H1 (cell line): ENCODE data around the gene FASN. TPM values are rescaled to one million over a fixed set of nuclear protein-coding genes. Genes with fewer than 3 reads are reported as not detected.
"Not testable (repeated sequence)": the region's sequence is repeated elsewhere in the genome, so short reads cannot be mapped to it uniquely, and the experiment has no call there.

Experiments used
- CTCF ChIA-PET: fragments of 300-600 bp; sonication (Branson Sonifier 250); formaldehyde crosslinking; loops from one replicate; lab custom pipeline; 2021; ENCODE audit not compliant: partially characterized antibody; lab: Charles Lee
- POLR2A ChIA-PET: fragments of 300-600 bp; sonication (Branson Sonifier 250); formaldehyde crosslinking; loops from one replicate; lab custom pipeline; 2021; ENCODE audit warnings: inconsistent platforms; ENCODE audit not compliant: partially characterized antibody; lab: Charles Lee
- DNase-seq, 2 experiments: peaks; one replicate each; pipeline versions ENCODE4 v3.0.0 to v3.0.0-alpha.2; 2010 to 2022; ENCODE audit warnings: low spot score in 2 of 2, low read depth in 1 of 2, mixed read lengths in 1 of 2
- FAIRE-seq: peaks from 2 replicates; lab custom pipeline; 2011; peaks lifted over from hg19 to GRCh38; lab: Jason Lieb, UNC
- H2AFZ ChIP-seq: 2 replicates; pipeline ENCODE4 v1.8.1; 2012; ENCODE audit warnings: low read length, inconsistent platforms
- H2AK5ac ChIP-seq: 2 replicates; pipeline ENCODE4 v1.6.1; 2013; ENCODE audit warnings: low read depth, low read length
- H2BK120ac ChIP-seq: replicated peaks from 2 replicates; pipeline ENCODE3; 2013; ENCODE audit warnings: low read depth, low read length, inconsistent platforms
- H2BK12ac ChIP-seq: 2 replicates; pipeline ENCODE4 v1.6.1; 2013; ENCODE audit warnings: low read depth, low read length
- H2BK15ac ChIP-seq: 2 replicates; pipeline ENCODE4 v1.6.1; 2013; ENCODE audit warnings: low read length
- H2BK20ac ChIP-seq: 2 replicates; pipeline ENCODE4 v1.6.1; 2013; ENCODE audit warnings: low read length
- H2BK5ac ChIP-seq: 2 replicates; pipeline ENCODE4 v1.6.1; 2013; ENCODE audit warnings: low read depth, low read length
- H3K14ac ChIP-seq: 2 replicates; pipeline ENCODE4 v1.6.1; 2013; ENCODE audit warnings: inconsistent platforms; ENCODE audit not compliant: insufficient read length
- H3K18ac ChIP-seq: 2 replicates; pipeline ENCODE4 v1.6.1; 2013; ENCODE audit warnings: low read length; ENCODE audit errors: extremely low read depth
- H3K23ac ChIP-seq: 2 replicates; pipeline ENCODE4 v1.6.1; 2013; ENCODE audit warnings: inconsistent platforms; ENCODE audit not compliant: insufficient read length
- H3K23me2 ChIP-seq: 2 replicates; pipeline ENCODE4 v1.6.1; 2013; ENCODE audit warnings: low read depth, low read length
- H3K27ac ChIP-seq: 2 replicates; pipeline ENCODE4 v1.6.1; 2011; ENCODE audit warnings: low read depth, low read length, inconsistent platforms
- H3K27me3 ChIP-seq, 4 experiments: replicated peaks in 1 of 4; 1 replicate in 1 of 4; 2 replicates in 3 of 4; pipeline versions ENCODE4 v1.6.1 to v1.8.1; 2011 to 2013; ENCODE audit warnings: low read length in 3 of 4, mild to moderate bottlenecking in 3 of 4, inconsistent platforms in 2 of 4, mixed read lengths in 2 of 4, moderate library complexity in 1 of 4; ENCODE audit not compliant: control insufficient read depth in 3 of 4, insufficient read depth in 3 of 4; ENCODE audit errors: extremely low read depth in 1 of 4
- H3K36me3 ChIP-seq, 4 experiments: 2 replicates each; pipeline versions ENCODE4 v1.6.1 to v1.8.1; 2011 to 2013; ENCODE audit warnings: mild to moderate bottlenecking in 4 of 4, low read length in 3 of 4, moderate library complexity in 2 of 4, control low read depth in 1 of 4, inconsistent platforms in 1 of 4; ENCODE audit not compliant: insufficient read depth in 4 of 4, control insufficient read depth in 2 of 4
- H3K4ac ChIP-seq: replicated peaks from 2 replicates; pipeline ENCODE3; 2013; ENCODE audit warnings: low read length, low read depth, mixed read lengths, inconsistent platforms; ENCODE audit not compliant: insufficient read length
- H3K4me1 ChIP-seq, 4 experiments: replicated peaks in 1 of 4; 1 replicate in 1 of 4; 2 replicates in 3 of 4; pipeline versions ENCODE4 v1.6.1 to v1.8.1; 2011 to 2013; ENCODE audit warnings: low read length in 3 of 4, inconsistent platforms in 2 of 4, mixed read lengths in 1 of 4; ENCODE audit not compliant: insufficient read depth in 4 of 4, control insufficient read depth in 3 of 4
- H3K4me2 ChIP-seq, 2 experiments: 2 replicates each; pipeline versions ENCODE4 v1.6.1 to v1.8.1; 2011 to 2013; ENCODE audit warnings: low read depth in 2 of 2, low read length in 2 of 2, control low read depth in 1 of 2, inconsistent platforms in 1 of 2, mild to moderate bottlenecking in 1 of 2; ENCODE audit not compliant: insufficient read depth in 1 of 2
- H3K4me3 ChIP-seq, 4 experiments: fragments of 200-600, 300-600 bp in 1 of 4; sonication (generic), shearing (Covaris generic), sonication (Bioruptor Twin) in 1 of 4; 2 replicates each; pipeline versions ENCODE4 v1.5.1 to v1.8.1; 2011 to 2016; ENCODE audit warnings: low read length in 4 of 4, low read depth in 3 of 4, control low read depth in 2 of 4, inconsistent platforms in 2 of 4, mild to moderate bottlenecking in 2 of 4, mixed read lengths in 1 of 4, moderate library complexity in 1 of 4; ENCODE audit not compliant: insufficient read depth in 2 of 4; ENCODE audit errors: extremely low read depth in 1 of 4
- H3K56ac ChIP-seq: replicated peaks from 2 replicates; pipeline ENCODE3; 2013; ENCODE audit warnings: low read depth, mild to moderate bottlenecking, mixed read lengths, low read length, inconsistent platforms; ENCODE audit not compliant: insufficient read length
- H3K79me1 ChIP-seq: 2 replicates; pipeline ENCODE4 v1.6.1; 2013; ENCODE audit warnings: low read depth, low read length, control low read depth
- H3K79me2 ChIP-seq, 2 experiments: 2 replicates each; pipeline versions ENCODE4 v1.6.1 to v1.8.1; 2012 to 2013; ENCODE audit warnings: low read length in 2 of 2, mild to moderate bottlenecking in 2 of 2, inconsistent platforms in 1 of 2; ENCODE audit not compliant: insufficient read depth in 2 of 2, control insufficient read depth in 1 of 2
- H3K9ac ChIP-seq, 4 experiments: replicated peaks in 1 of 4; 1 replicate in 1 of 4; 2 replicates in 3 of 4; pipeline versions ENCODE4 v1.6.1 to v1.8.1; 2011 to 2013; ENCODE audit warnings: low read depth in 3 of 4, low read length in 3 of 4, control low read depth in 2 of 4, mild to moderate bottlenecking in 2 of 4, moderate library complexity in 2 of 4, inconsistent platforms in 1 of 4; ENCODE audit errors: extremely low read depth in 1 of 4
- H3K9me3 ChIP-seq, 2 experiments: 2 replicates each; pipeline versions ENCODE4 v1.6.1 to v1.8.1; 2012 to 2013; ENCODE audit warnings: mild to moderate bottlenecking in 2 of 2, moderate library complexity in 2 of 2, control low read depth in 1 of 2, inconsistent platforms in 1 of 2, low read depth in 1 of 2, low read length in 1 of 2, mixed read lengths in 1 of 2; ENCODE audit not compliant: insufficient read depth in 2 of 2
- H4K20me1 ChIP-seq, 2 experiments: replicated peaks in 1 of 2; 2 replicates each; pipeline versions ENCODE3 to v1.8.1; 2011 to 2013; ENCODE audit warnings: inconsistent platforms in 2 of 2, low read length in 2 of 2, mild to moderate bottlenecking in 1 of 2; ENCODE audit not compliant: insufficient read depth in 2 of 2, control insufficient read depth in 1 of 2
- H4K5ac ChIP-seq: 2 replicates; pipeline ENCODE4 v1.6.1; 2013; ENCODE audit warnings: low read length, low read depth, mixed read lengths, inconsistent platforms; ENCODE audit not compliant: insufficient read length
- H4K8ac ChIP-seq: 2 replicates; pipeline ENCODE4 v1.8.0; 2013; ENCODE audit warnings: mild to moderate bottlenecking, moderate library complexity, low read length, inconsistent platforms; ENCODE audit not compliant: insufficient read depth; ENCODE audit errors: extremely low read depth
- H4K91ac ChIP-seq: replicated peaks from 2 replicates; pipeline ENCODE3; 2013; ENCODE audit warnings: low read length, mixed read lengths, inconsistent platforms; ENCODE audit not compliant: insufficient read length
- WGBS, 2 experiments: shearing (Covaris generic) in 1 of 2; methylation state at CpG; one replicate each; pipeline versions ENCODE4 v1.1.6 to v1.1.7; 2013 to 2015; ENCODE audit warnings: low lambda C conversion rate in 2 of 2, mixed read lengths in 2 of 2, inconsistent platforms in 1 of 2, low coverage in 1 of 2, missing lambda C conversion rate in 1 of 2; ENCODE audit not compliant: insufficient replicate concordance in 2 of 2, insufficient coverage in 1 of 2, insufficient read length in 1 of 2; ENCODE audit errors: extremely low coverage in 1 of 2, missing lambda C conversion rate in 1 of 2; 5-methylcytosine and 5-hydroxymethylcytosine counted together
- polyA plus RNA-seq, 7 experiments: library from polyadenylated mRNA; depleted of rRNA in 3 of 7; stranded (reverse) in 5 of 7; unstranded in 2 of 7; fragments of >200 nt in 5 of 7; fragments of 200-250 nt in 2 of 7; gene quantifications; 1 replicate in 5 of 7; 2 replicates in 1 of 7; 4 replicates in 1 of 7; pipeline versions ENCODE4 v1.2.1 to v1.2.3, GENCODE V29; 2011 to 2013; ENCODE audit warnings: missing spikeins in 2 of 7, mixed read lengths in 2 of 7
- total RNA-seq: library from RNA; stranded (reverse); fragmentation: NEBNext Ultra II Directional; extraction: Animal tissue kit (Norgen Biotek cat#: 25700); gene quantifications from 2 replicates; pipeline ENCODE4 v1.2.1, GENCODE V29; 2021

FASN gene
- total and polyA plus RNA-seq, 2 of the 8 experiments (the other 6 are each of a cell fraction or from before 2014, with no cell fraction given): 143 to 561 TPM

- H3K27me3 ChIP-seq, FAIRE-seq, H3K36me3 ChIP-seq, DNase-seq, H3K23ac ChIP-seq, H2BK12ac ChIP-seq, H3K9me3 ChIP-seq, H3K4ac ChIP-seq, H3K18ac ChIP-seq, H4K20me1 ChIP-seq, H3K4me2 ChIP-seq, H3K4me3 ChIP-seq, H2AFZ ChIP-seq, H2AK5ac ChIP-seq, H3K27ac ChIP-seq, POLR2A ChIA-PET, H3K23me2 ChIP-seq, H2BK120ac ChIP-seq, H2BK5ac ChIP-seq, H4K5ac ChIP-seq, H3K14ac ChIP-seq, H3K9ac ChIP-seq, H4K91ac ChIP-seq, H2BK15ac ChIP-seq, H3K79me2 ChIP-seq, H3K56ac ChIP-seq, H3K79me1 ChIP-seq, H2BK20ac ChIP-seq, H4K8ac ChIP-seq: not testable (repeated sequence)
- CTCF ChIA-PET: interaction anchor here (0.7 to 4.1 kb wide), 5 partner anchors 9 to 115 kb away, joined by 3 to 21 read pairs (median 5); no protein-coding TSS in a partner anchor
- 94% methylated on average over 16 of the region's 16 CpGs; no CpG with 5 or more reads in 1 of the 2 experiments for WGBS, 2 experiments
- H3K4me1 ChIP-seq: peaks cover 3 to 20% (median 8%) of the 10 kb centered on the region in 4 experiments; a peak in 6 of 7 replicates
Observed at GRCh38 chr17:82038796-82039409, 59.1 kb downstream of the FASN start.
